Measurements from ENCODE around the gene PPP1R3A.
"Not testable (repeated sequence)": the region's sequence is repeated elsewhere in the genome, so short reads cannot be mapped to it uniquely, and the experiment has no call there.

Gene PPP1R3A

GRCh38 chr7:113918946-113919345 lies at the start of gene PPP1R3A:
Gene PPP1R3A (minus strand): TSS chr7:113919009. CDS start chr7:113918996, 13 bp downstream.
- DNase-seq = no peak

GRCh38 chr7:113963356-113963755 lies 44.5 kb upstream of the PPP1R3A start:
- DNase-seq = no peak

- DNase-seq = no peak
Observed at GRCh38 chr7:113959910-113960309, 41.1 kb upstream of the PPP1R3A start.

- DNase-seq = no peak
Observed at GRCh38 chr7:113955157-113955556, 36.3 kb upstream of the PPP1R3A start.

- no peak for DNase-seq
Observed at GRCh38 chr7:113953553-113953952, 34.7 kb upstream of the PPP1R3A start.

GRCh38 chr7:113945018-113945938 lies 26.5 kb upstream of the PPP1R3A start:
- no peak for DNase-seq

- DNase-seq = no peak
Observed at GRCh38 chr7:113936982-113937381, 18.2 kb upstream of the PPP1R3A start.

GRCh38 chr7:113936535-113936934 lies 17.7 kb upstream of the PPP1R3A start:
- no peak for DNase-seq

GRCh38 chr7:113929389-113929788 lies 10.6 kb upstream of the PPP1R3A start:
- not testable (repeated sequence) for DNase-seq

- DNase-seq = no peak
Observed at GRCh38 chr7:113928112-113928511, 9.3 kb upstream of the PPP1R3A start.

- DNase-seq = no peak
Observed at GRCh38 chr7:113922049-113922448, 3.2 kb upstream of the PPP1R3A start.

GRCh38 chr7:113921363-113921762 lies 2.6 kb upstream of the PPP1R3A start:
- no peak for DNase-seq

- DNase-seq = no peak
Observed at GRCh38 chr7:113917840-113918239, 969 bp downstream of the PPP1R3A start.

GRCh38 chr7:113915956-113916355 lies 2.9 kb downstream of the PPP1R3A start:
- DNase-seq = no peak

GRCh38 chr7:113912876-113913275 lies 5.9 kb downstream of the PPP1R3A start:
- no peak for DNase-seq

GRCh38 chr7:113907617-113908016 lies 11.2 kb downstream of the PPP1R3A start:
- no peak for DNase-seq

GRCh38 chr7:113904521-113904920 lies 14.3 kb downstream of the PPP1R3A start:
- no peak for DNase-seq

GRCh38 chr7:113892818-113893217 lies 26.0 kb downstream of the PPP1R3A start:
- no peak for DNase-seq

- DNase-seq = no peak
Observed at GRCh38 chr7:113891828-113892227, 27.0 kb downstream of the PPP1R3A start.

- no peak for DNase-seq
Observed at GRCh38 chr7:113891031-113891350, 27.8 kb downstream of the PPP1R3A start.

- no peak for DNase-seq
Observed at GRCh38 chr7:113890331-113891030, 28.3 kb downstream of the PPP1R3A start.

- no peak for DNase-seq
Observed at GRCh38 chr7:113883096-113883495, 35.7 kb downstream of the PPP1R3A start.

GRCh38 chr7:113880559-113880958 lies 38.2 kb downstream of the PPP1R3A start:
- DNase-seq = no peak

- no peak for DNase-seq
Observed at GRCh38 chr7:113878394-113878992, 40.3 kb downstream of the PPP1R3A start.
